ENCODE data around the gene GPC3.

DNA sequence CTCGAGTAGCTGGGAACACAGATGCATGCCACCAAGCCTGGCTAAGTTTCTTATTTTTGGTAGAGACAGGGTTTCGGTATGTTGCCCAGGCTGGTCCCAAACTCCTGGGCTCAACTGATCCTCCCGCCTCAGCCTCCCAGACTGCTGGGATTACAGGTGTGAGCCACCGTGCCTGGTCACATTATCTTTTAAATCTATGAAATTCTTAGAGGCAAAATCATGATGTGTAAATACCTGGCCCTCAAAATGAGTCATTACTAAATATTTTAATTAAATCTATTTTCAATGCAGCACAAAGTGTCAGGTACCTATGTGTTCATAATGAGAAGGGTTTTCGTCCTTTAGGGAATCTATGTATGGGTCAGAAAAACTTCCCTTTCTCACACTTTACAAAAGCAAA lies 347.6 kb downstream of the GPC3 start:
- TF ChIP-seq, protein P1, sequence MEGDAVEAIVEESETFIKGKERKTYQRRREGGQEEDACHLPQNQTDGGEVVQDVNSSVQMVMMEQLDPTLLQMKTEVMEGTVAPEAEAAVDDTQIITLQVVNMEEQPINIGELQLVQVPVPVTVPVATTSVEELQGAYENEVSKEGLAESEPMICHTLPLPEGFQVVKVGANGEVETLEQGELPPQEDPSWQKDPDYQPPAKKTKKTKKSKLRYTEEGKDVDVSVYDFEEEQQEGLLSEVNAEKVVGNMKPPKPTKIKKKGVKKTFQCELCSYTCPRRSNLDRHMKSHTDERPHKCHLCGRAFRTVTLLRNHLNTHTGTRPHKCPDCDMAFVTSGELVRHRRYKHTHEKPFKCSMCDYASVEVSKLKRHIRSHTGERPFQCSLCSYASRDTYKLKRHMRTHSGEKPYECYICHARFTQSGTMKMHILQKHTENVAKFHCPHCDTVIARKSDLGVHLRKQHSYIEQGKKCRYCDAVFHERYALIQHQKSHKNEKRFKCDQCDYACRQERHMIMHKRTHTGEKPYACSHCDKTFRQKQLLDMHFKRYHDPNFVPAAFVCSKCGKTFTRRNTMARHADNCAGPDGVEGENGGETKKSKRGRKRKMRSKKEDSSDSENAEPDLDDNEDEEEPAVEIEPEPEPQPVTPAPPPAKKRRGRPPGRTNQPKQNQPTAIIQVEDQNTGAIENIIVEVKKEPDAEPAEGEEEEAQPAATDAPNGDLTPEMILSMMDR (IDR thresholded peaks at IDR 0.05): no peak
- no peak for TF ChIP-seq POLR2A (IDR thresholded peaks at IDR 0.05)
